Nephron (organoid): ENCODE data around the gene UBA1.

ENCODE experiments used
- H3K27ac Mint-ChIP-seq, 3 experiments: 2 replicates each; pipeline ENCODE4 v1.8.0; 2020; ENCODE audit warnings: mixed read lengths in 3 of 3, mild to moderate bottlenecking in 2 of 3, moderate library complexity in 1 of 3
- H3K27me3 Mint-ChIP-seq: 2 replicates; pipeline ENCODE4 v1.8.0; 2021; ENCODE audit warnings: low read depth, mild to moderate bottlenecking, moderate library complexity, mixed read lengths
- H3K36me3 Mint-ChIP-seq: 2 replicates; pipeline ENCODE4 v1.8.0; 2020; ENCODE audit warnings: low read depth, mixed read lengths
- H3K4me1 Mint-ChIP-seq: 2 replicates; pipeline ENCODE4 v1.8.0; 2020; ENCODE audit warnings: mixed read lengths
- H3K4me3 Mint-ChIP-seq, 3 experiments: 2 replicates each; pipeline ENCODE4 v1.8.0; 2020; ENCODE audit warnings: mild to moderate bottlenecking in 3 of 3, mixed read lengths in 3 of 3, moderate library complexity in 2 of 3
- H3K9me3 Mint-ChIP-seq: 2 replicates; pipeline ENCODE4 v1.8.0; 2020; ENCODE audit warnings: mixed read lengths
- TF ChIP-seq, protein P1 (sequence below), 3 experiments: fragments of 200-600 bp; sonication (generic); IDR thresholded peaks; one replicate each; pipeline ENCODE4 v1.5.0; 2021; ENCODE audit warnings: antibody characterized with exemption in 3 of 3; ENCODE audit not compliant: unreplicated experiment in 3 of 3

UBA1 gene

DNA sequence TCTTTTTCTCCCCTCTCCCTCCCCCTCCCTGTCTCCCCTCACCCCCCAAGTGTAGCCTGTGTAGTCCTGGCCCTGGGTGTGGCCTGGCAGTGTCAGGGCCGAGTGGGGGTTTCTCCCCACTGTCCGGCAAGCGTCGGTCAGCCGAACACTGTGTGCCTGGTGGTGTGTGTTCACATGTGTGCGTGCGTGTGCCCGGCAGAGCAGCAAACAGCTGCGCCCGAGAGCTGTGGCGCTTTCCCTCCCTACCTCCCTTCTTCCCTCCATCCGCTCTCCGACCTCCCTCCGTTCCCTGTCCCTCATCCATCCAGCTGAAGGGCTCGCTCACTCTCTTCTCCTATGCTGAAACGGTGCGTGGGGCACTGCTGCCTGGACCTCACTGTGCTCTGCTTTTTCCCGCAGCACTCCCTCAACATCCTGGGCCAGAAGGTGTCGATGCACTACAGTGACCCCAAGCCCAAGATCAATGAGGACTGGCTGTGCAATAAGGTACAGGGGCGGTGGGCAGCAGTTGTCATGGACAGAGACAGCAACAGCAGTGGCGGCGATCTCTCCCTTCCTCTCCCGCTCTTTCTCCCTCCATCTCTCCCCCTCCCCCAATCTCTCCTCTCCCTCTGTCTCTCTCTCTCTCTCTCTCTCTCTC is 17.4 kb upstream of the UBA1 start:
- no peak overlapping the region for H3K4me3 Mint-ChIP-seq
- H3K9me3 Mint-ChIP-seq = peaks cover 6% of the 10 kb centered on the region
- no peaks in the 10 kb centered on the region for H3K27me3 Mint-ChIP-seq
- no peak overlapping the region for H3K27ac Mint-ChIP-seq
- H3K4me1 Mint-ChIP-seq = no peaks in the 10 kb centered on the region
- TF ChIP-seq, protein P1, sequence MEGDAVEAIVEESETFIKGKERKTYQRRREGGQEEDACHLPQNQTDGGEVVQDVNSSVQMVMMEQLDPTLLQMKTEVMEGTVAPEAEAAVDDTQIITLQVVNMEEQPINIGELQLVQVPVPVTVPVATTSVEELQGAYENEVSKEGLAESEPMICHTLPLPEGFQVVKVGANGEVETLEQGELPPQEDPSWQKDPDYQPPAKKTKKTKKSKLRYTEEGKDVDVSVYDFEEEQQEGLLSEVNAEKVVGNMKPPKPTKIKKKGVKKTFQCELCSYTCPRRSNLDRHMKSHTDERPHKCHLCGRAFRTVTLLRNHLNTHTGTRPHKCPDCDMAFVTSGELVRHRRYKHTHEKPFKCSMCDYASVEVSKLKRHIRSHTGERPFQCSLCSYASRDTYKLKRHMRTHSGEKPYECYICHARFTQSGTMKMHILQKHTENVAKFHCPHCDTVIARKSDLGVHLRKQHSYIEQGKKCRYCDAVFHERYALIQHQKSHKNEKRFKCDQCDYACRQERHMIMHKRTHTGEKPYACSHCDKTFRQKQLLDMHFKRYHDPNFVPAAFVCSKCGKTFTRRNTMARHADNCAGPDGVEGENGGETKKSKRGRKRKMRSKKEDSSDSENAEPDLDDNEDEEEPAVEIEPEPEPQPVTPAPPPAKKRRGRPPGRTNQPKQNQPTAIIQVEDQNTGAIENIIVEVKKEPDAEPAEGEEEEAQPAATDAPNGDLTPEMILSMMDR (IDR thresholded peaks at IDR 0.05; ENCODE audit: unreplicated experiment in 3 of 3) = no peak
- peaks cover 53% of the 10 kb centered on the region for H3K36me3 Mint-ChIP-seq

DNA sequence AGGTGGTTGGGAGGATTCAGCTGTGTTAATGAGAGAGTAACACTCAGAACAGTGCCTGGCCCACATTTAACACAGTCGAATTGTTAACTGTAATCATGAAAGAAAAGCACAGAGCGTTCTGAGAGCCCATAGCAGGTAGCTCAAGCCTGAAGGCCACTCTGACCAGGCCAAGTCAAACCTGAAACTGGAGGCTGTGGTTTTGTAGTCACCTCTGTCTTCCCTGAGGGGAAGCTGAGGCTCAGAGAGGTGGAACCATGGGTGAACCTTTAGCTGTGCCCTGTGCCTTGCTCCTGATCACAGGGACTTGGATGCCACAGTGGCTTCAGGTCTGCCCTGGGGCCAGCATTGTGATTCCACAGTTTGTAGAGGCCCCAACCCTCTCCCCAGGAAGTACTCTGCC is 16.6 kb upstream of the UBA1 start:
- no peak overlapping the region for H3K4me3 Mint-ChIP-seq
- H3K9me3 Mint-ChIP-seq = peaks cover 6% of the 10 kb centered on the region
- TF ChIP-seq, protein P1 (IDR thresholded peaks at IDR 0.05; ENCODE audit: unreplicated experiment in 3 of 3) = no peak
- H3K27me3 Mint-ChIP-seq = no peaks in the 10 kb centered on the region
- peaks cover 49% of the 10 kb centered on the region for H3K36me3 Mint-ChIP-seq
- H3K27ac Mint-ChIP-seq = no peak overlapping the region
- H3K4me1 Mint-ChIP-seq = no peaks in the 10 kb centered on the region

DNA sequence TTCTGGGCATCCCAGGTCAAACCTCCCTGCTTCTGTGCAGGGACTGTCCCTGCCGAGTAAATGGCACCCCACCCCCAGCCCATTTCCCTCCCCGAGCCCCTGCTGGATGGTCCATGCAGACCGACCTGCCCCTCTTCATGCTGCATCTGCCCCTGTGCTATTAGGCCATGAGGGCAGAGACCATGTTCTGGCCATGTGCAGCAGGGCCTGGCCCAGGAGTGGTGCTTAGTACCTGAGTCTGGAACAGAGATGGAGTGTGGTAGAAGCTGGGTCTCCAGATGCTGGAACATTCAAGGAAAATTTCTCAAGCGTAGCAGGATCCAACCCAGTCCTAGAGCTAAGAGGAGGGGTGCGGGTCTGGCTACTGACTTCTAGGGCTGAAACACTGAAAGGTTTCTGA is 15.3 kb upstream of the UBA1 start:
- Mint-ChIP-seq H3K9me3 (peaks cover 6% of the 10 kb centered on the region), H3K4me1 (no peaks in the 10 kb centered on the region), H3K27ac (no peak overlapping the region), H3K4me3 (no peak overlapping the region), H3K36me3 (peaks cover 51% of the 10 kb centered on the region), H3K27me3 (no peaks in the 10 kb centered on the region)
- TF ChIP-seq, protein P1 (IDR thresholded peaks at IDR 0.05; ENCODE audit: unreplicated experiment in 3 of 3) = no peak

DNA sequence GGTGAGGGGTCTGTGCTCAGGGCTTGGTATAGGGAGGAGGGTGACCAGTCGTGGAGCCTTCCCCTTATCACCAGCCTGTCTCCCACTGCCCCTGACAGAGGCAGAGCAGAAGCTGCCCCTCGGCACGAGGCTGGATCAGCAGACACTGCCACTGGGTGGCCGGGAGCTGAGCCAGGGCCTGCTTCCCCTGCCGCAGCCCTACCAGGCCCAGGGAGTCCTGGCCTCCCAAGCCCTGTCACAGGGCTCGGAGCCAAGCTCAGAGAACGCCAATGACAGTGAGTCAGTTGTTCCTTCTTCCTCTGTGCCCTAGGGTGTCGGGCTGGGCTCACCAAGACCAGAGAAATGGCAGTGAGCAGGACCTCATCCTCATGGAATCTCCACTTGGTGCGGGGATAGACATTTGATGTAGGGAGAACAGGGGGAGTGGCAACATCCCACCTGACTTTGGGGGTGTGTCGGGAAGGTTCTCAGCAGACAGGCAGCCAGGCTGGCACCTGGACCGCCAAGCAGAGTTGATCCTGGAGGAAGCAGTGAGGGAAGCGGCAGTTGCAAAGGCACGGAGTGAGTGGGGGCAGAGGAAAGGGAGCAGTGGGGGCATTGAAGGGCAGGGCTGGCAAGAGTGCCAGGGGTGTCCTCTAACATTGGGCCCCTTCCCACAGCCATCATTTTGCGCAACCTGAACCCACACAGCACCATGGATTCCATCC is 14.3 kb upstream of the UBA1 start:
- Mint-ChIP-seq H3K36me3 (peaks cover 44% of the 10 kb centered on the region), H3K27me3 (no peaks in the 10 kb centered on the region), H3K9me3 (peaks cover 6% of the 10 kb centered on the region), H3K4me3 (no peak overlapping the region), H3K27ac (no peak overlapping the region), H3K4me1 (no peaks in the 10 kb centered on the region)
- TF ChIP-seq, protein P1 (IDR thresholded peaks at IDR 0.05; ENCODE audit: unreplicated experiment in 3 of 3) = no peak

DNA sequence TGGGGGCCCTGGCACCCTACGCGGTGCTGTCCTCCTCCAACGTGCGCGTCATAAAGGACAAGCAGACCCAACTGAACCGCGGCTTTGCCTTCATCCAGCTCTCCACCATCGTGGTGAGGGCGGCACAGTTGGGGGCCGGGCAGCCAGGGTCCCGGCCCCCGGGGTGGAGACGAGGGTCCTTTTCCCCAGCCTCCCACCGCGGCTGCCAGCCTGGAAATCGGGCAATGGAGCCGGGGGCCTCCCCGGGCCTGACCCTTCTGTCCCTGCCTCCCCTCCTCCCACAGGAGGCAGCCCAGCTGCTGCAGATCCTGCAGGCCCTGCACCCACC is 13.7 kb upstream of the UBA1 start:
- TF ChIP-seq, protein P1 (IDR thresholded peaks at IDR 0.05; ENCODE audit: unreplicated experiment in 3 of 3) = no peak
- H3K9me3 Mint-ChIP-seq = peaks cover 6% of the 10 kb centered on the region
- no peaks in the 10 kb centered on the region for H3K4me1 Mint-ChIP-seq
- no peak overlapping the region for H3K27ac Mint-ChIP-seq
- H3K36me3 Mint-ChIP-seq = peaks cover 48% of the 10 kb centered on the region
- no peaks in the 10 kb centered on the region for H3K27me3 Mint-ChIP-seq
- no peak overlapping the region for H3K4me3 Mint-ChIP-seq

DNA sequence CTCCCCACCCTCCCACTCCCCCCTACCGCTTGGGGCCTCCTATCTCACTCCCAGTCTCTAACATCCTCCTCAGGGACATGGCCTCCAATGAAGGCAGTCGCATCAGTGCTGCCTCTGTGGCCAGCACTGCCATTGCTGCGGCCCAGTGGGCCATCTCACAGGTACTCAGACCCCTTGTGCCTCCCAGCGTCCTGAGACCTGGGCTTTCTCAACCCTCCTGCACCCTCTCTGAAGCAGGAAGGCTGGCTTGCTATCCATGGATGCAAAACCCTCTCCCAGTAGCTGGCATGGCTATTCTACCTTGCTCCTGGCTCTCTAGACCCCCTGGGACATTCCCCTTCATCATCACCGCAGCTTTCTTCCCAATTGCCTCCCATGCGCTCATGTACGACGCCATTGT is 13.3 kb upstream of the UBA1 start:
- H3K27me3 Mint-ChIP-seq = no peaks in the 10 kb centered on the region
- H3K36me3 Mint-ChIP-seq = peaks cover 47% of the 10 kb centered on the region
- H3K9me3 Mint-ChIP-seq = peaks cover 6% of the 10 kb centered on the region
- no peak overlapping the region for H3K27ac Mint-ChIP-seq
- TF ChIP-seq, protein P1 (IDR thresholded peaks at IDR 0.05; ENCODE audit: unreplicated experiment in 3 of 3) = no peak
- H3K4me3 Mint-ChIP-seq = no peak overlapping the region
- no peaks in the 10 kb centered on the region for H3K4me1 Mint-ChIP-seq
